Stimulated activated CD4-positive, alpha-beta T cell treated with anti-CD3 and anti-CD28 coated beads, Interleukin-12 subunit alpha, Interleukin-12 subunit beta, amount 100 ng/mL, for 48 hours (primary cell): ENCODE measurements around the gene IDH1.
"Not testable (repeated sequence)": the region's sequence is repeated elsewhere in the genome, so short reads cannot be mapped to it uniquely, and the experiment has no call there.

Experiments used
- DNase-seq, 3 donors: peaks; one replicate each; pipeline ENCODE4 v3.0.0-alpha.2; 2020; ENCODE audit warnings: low read depth in 2 of 3, low spot score in 1 of 3

Gene IDH1

DNA sequence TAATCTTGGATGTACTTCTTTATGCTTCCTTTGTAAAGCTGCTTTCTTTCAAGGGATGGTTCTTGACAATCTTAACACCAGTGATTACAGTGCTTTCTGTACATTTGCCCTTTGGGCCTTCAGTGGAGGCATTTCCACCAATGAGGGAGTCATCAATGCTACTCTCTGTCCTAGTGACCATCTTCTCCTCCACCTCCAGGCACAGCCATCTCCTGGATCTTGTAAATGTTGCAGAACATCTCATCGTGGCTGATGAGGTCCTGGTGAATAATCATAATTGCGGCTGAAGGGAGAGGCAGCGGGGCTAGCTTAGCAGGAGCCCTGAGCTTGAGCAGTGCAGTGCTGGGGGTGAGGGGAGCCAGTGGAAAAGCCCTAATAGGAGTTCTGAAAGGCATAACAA is 32.5 kb downstream of the IDH1 start:
- DNase-seq: no peak

GRCh38 chr2:208221873-208222272 is 33.0 kb downstream of the IDH1 start:
- not testable (repeated sequence) for DNase-seq

DNA sequence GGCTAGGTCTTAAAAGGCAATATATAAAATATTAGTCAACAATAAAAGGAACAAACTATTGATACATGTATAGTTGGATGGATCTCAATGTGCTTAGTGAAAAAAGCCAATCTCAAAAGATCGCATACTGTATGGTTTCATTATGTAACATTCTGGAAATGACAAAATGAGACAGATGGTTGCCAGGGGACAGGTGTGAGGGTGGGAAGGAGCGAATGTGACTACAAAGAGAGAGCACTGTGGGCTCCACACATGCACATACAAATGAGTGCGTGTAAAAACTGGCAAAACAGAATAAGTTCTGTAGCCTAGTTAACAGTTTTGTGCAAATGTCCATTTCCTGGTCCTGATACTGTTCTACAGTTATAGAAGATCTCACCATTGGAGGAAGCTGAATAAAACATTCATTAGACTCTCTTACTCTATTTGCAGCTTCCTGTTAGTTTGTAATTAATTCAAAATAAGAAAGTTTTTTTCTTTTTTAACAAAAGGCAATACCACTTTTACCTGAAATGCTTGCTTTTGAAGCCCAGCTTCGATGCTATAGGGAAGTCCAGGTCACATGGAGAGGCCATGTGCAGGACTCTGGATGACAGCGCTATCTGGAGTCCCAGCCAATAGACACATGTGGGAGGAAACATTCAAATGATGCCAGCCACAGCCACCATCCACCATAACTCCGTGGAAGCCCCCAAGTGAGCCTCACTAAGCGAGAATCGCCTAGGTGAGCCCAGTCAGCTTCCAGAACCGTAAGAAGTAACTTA is 44.0 kb downstream of the IDH1 start:
- no peak for DNase-seq

DNA sequence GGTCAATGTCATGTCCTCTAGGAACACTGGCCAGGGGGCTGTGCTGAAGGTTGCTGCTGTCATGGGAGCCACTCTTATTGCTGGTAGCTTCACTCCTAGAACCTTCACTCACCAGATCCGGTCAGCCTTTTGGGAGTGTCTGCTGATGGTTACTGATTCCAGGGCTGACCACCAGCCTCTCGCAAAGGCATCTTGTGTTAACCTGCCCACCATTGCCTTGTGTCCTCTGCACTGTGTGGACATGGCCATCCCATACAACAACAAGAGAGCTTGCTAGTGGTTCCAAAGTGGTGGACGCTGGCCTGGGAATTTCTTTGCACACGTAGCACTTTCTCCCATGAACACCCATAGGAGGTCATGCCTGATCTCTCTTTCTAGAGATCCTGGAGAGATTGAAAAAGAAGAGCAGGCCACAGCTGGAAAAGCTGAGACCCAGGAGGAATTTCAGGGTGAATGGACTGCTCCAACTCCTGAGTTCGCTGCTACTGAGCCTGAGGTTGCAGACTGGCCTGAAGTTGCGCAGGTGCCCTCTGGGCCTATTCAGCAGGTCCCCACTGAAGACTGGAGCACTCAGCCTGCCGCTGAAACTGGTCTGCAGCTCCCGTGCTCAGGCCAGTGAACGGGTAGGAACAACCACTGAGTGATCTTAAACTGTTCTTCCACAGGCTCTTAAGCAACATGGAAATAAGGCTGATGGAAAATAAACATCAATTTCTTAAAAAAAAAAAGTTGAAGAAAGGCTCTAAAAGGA is 46.4 kb downstream of the IDH1 start:
- DNase-seq: no peak

- DNase-seq: no peak
These were observed 47.1 kb downstream of the IDH1 start for GRCh38 chr2:208207769-208208168.

DNA sequence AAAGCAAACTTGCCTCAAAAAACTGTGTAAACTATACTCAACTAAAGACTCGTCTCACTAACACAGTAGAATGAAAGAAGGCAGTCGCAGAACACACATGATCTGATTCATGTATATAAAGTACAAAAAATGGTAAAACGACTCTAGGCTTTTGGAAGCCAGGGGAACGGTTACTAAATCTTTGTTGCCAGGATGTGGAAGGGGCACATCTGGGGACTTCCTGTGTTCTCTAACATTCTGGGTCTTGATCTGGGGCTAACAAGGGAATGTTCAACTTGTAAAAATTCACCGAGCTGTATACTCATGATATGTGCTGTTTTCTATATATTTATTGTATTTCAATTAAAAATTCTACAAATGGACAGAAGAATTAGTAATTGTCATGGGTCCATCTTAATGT is 50.7 kb downstream of the IDH1 start:
- no peak for DNase-seq

DNA sequence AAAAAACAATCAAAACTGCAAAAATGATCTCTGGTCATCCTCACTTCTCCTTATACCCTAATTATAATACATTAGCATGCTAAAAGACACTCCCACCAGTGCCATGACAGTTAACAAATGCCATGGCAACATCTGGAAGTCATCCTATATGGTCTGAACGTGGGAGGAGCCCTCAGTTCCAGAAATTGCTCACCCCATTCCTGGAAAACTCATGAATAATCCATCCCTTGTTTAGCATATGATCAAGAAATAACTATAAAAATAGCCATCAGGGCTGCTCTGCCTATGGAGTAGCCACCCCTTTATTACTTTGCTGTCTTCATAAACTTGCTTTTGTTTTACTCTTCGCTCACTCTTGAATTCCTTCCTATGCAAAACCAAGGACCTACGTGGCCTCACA is 59.3 kb downstream of the IDH1 start:
- DNase-seq: no peak

GRCh38 chr2:208192611-208193236 is 62.1 kb downstream of the IDH1 start:
- no peak for DNase-seq

- DNase-seq: no peak
These were observed 64.9 kb downstream of the IDH1 start, which contains the start of gene C2orf80 for GRCh38 chr2:208189810-208190503. TSS of gene C2orf80 (minus strand) at chr2:208190030. CDS start at chr2:208186986, 3,044 bp downstream.

DNA sequence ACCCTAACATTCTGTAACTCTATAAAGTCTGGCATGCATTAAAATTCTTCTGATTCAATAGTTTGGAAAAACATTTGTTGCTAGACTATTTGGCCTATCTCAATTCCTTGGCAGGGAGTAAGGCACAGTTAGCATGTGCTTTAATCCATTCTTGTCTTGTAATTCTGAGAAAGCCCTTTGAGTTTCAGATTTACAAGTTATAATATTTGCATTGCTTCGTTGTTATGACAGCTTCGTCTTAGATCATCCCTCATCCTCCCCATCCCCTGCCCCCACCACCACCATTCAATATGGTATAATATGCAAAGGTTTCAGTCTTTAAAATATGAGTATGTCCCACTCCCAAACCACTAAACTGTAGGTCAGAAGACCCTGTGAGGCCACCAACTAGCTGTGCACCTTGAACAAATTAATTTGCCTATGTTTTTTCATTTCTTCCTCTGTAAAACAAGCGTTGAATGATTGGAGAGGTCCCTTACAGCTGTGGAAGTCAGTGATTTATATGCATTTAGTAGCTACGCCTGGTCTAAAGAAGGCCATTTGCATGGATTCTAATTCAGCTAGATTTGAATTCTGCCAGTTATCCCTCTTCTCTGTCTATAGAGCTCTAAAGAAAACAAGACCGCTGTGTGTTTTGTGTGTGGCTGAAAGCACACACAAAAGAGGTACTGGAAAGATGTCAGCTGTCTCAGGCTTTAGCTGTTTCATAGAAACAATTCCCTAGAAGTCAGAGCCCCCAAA is 65.6 kb downstream of the IDH1 start:
- DNase-seq: no peak

- DNase-seq: no peak
These were observed 68.0 kb downstream of the IDH1 start for GRCh38 chr2:208186893-208187292.

GRCh38 chr2:208186465-208186864 is 68.4 kb downstream of the IDH1 start:
- no peak for DNase-seq
